B cell (primary cell): ENCODE data around the gene AP5M1. TPM values are rescaled to one million over a fixed set of nuclear protein-coding genes. Genes with fewer than 3 reads are reported as not detected.
A peak's percentile ranks its signal among the peaks of the same experiment; 100 is the strongest.

Experiments used
- ATAC-seq: fragments of 200-7000 bp; cut with Tn5 transposase; one replicate; pipeline ENCODE4 v1.10.0; 2021; ENCODE audit warnings: low read depth, mild to moderate bottlenecking, moderate number of reproducible peaks, moderate library complexity
- CTCF ChIA-PET: fragments of 350-600 bp; sonication (Branson Sonifier 250); formaldehyde crosslinking; loops from one replicate; lab custom pipeline; 2021; ENCODE audit warnings: antibody characterized with exemption, inconsistent platforms; lab: Charles Lee
- POLR2A ChIA-PET: fragments of 350-600 bp; sonication (Branson Sonifier 250); formaldehyde crosslinking; loops from one replicate; lab custom pipeline; 2021; ENCODE audit warnings: antibody characterized with exemption; lab: Charles Lee
- DNase-seq: peaks from one replicate; pipeline ENCODE4 v3.0.0; 2013
- H2AFZ ChIP-seq: 2 replicates; pipeline ENCODE4 v1.6.1; 2012; ENCODE audit warnings: mild to moderate bottlenecking, low read depth, low read length; ENCODE audit not compliant: insufficient read depth, poor library complexity, severe bottlenecking
- H3K27ac ChIP-seq, 2 donors: 1 replicate in 1 of 2; 2 replicates in 1 of 2; pipeline ENCODE4 v1.5.1; 2012 to 2013; ENCODE audit warnings: low read length in 2 of 2, mild to moderate bottlenecking in 2 of 2, moderate library complexity in 1 of 2
- H3K27me3 ChIP-seq, 4 experiments: fragments of 200-600 bp in 1 of 4; sonication (generic) in 1 of 4; replicated peaks in 1 of 4; 1 replicate in 2 of 4; 2 replicates in 2 of 4; pipeline versions ENCODE4 v1.6.1 to v1.7.0; 2013 to 2016; ENCODE audit warnings: low read length in 3 of 4, mild to moderate bottlenecking in 2 of 4, mixed read lengths in 1 of 4, moderate library complexity in 1 of 4; ENCODE audit not compliant: insufficient read depth in 4 of 4, control insufficient read depth in 3 of 4; ENCODE audit errors: control extremely low read depth in 1 of 4
- H3K36me3 ChIP-seq, 2 experiments: replicated peaks in 1 of 2; 1 replicate in 1 of 2; 2 replicates in 1 of 2; pipeline versions ENCODE4 v1.6.1 to v1.7.1; 2013; ENCODE audit warnings: low read length in 1 of 2; ENCODE audit not compliant: insufficient read depth in 2 of 2, control insufficient read depth in 1 of 2; ENCODE audit errors: control extremely low read depth in 1 of 2, extremely low read depth in 1 of 2
- H3K4me1 ChIP-seq, 2 donors: fragments of 200-600 bp in 1 of 2; sonication (generic) in 1 of 2; 1 replicate in 1 of 2; 2 replicates in 1 of 2; pipeline versions ENCODE4 v1.5.1 to v1.6.1; 2013 to 2017; ENCODE audit warnings: low read length in 2 of 2; ENCODE audit not compliant: control insufficient read depth in 2 of 2, insufficient read depth in 2 of 2
- H3K4me2 ChIP-seq: replicated peaks from 2 replicates; pipeline ENCODE3; 2012; ENCODE audit warnings: mild to moderate bottlenecking, low read depth, low read length; ENCODE audit not compliant: poor library complexity, severe bottlenecking
- H3K4me3 ChIP-seq, 5 experiments: fragments of 200-600 bp in 1 of 5; sonication (generic) in 1 of 5; 1 replicate in 3 of 5; 2 replicates in 2 of 5; pipeline versions ENCODE4 v1.5.1 to v1.7.0; 2011 to 2016; ENCODE audit warnings: low read length in 4 of 5, mild to moderate bottlenecking in 4 of 5, low read depth in 2 of 5, control low read depth in 1 of 5, moderate library complexity in 1 of 5; ENCODE audit not compliant: insufficient read depth in 1 of 5; ENCODE audit errors: control extremely low read depth in 1 of 5, extremely low read depth in 1 of 5
- H3K79me2 ChIP-seq: fragments of 200-600 bp; sonication (generic); one replicate; pipeline ENCODE4 v1.6.0; 2016; ENCODE audit warnings: low read length; ENCODE audit not compliant: control insufficient read depth, insufficient read depth
- H3K9ac ChIP-seq: fragments of 200-600 bp; sonication (generic); 2 replicates; pipeline ENCODE4 v1.6.1; 2017; ENCODE audit warnings: mild to moderate bottlenecking, low read length, moderate library complexity
- H3K9me3 ChIP-seq, 3 donors: one replicate each; pipeline versions ENCODE4 v1.6.1 to v1.7.1; 2013; ENCODE audit warnings: low read length in 2 of 3; ENCODE audit not compliant: control insufficient read depth in 2 of 3, insufficient read depth in 1 of 3; ENCODE audit errors: control extremely low read depth in 1 of 3
- H4K20me1 ChIP-seq: 2 replicates; pipeline ENCODE4 v1.6.0; 2012; ENCODE audit warnings: mild to moderate bottlenecking, low read length; ENCODE audit not compliant: insufficient read depth, control insufficient read depth, poor library complexity, severe bottlenecking
- H3K27ac Mint-ChIP-seq: one replicate; pipeline ENCODE4 v1.8.0; 2021; ENCODE audit warnings: mixed read lengths
- H3K27me3 Mint-ChIP-seq: one replicate; pipeline ENCODE4 v1.8.0; 2021; ENCODE audit warnings: mixed read lengths
- H3K4me1 Mint-ChIP-seq: one replicate; pipeline ENCODE4 v1.8.0; 2021; ENCODE audit warnings: mixed read lengths
- H3K4me3 Mint-ChIP-seq: one replicate; pipeline ENCODE4 v1.8.0; 2021; ENCODE audit warnings: mixed read lengths
- H3K9me3 Mint-ChIP-seq: one replicate; pipeline ENCODE4 v1.8.0; 2022; ENCODE audit warnings: mixed read lengths; ENCODE audit not compliant: insufficient read depth
- CTCF ChIP-seq: fragments of 200-600 bp; IDR thresholded peaks from one replicate; pipeline ENCODE4 v1.8.0; 2022; ENCODE audit warnings: antibody characterized with exemption, mild to moderate bottlenecking
- EZH2 ChIP-seq: IDR thresholded peaks from 2 replicates; pipeline ENCODE4 v1.6.1; 2012; ENCODE audit warnings: borderline replicate concordance, low read depth, mild to moderate bottlenecking, moderate library complexity, low read length; ENCODE audit not compliant: insufficient read depth, poor library complexity, severe bottlenecking
- WGBS: methylation state at CpG from one replicate; pipeline ENCODE4 v1.1.5; 2013; ENCODE audit warnings: missing lambda C conversion rate; ENCODE audit not compliant: insufficient coverage; 5-methylcytosine and 5-hydroxymethylcytosine counted together
- intact Hi-C: fragments of 100-400 bp; cut with micrococcal nuclease; formaldehyde crosslinking; loops from one replicate; pipeline ENCODE4 v1.10.0; 2022
- polyA plus RNA-seq: library from polyadenylated mRNA; depleted of rRNA; stranded (reverse); fragments of >200 nt; gene quantifications from 2 replicates; pipeline ENCODE4 v1.2.3, GENCODE V29; 2012
- total RNA-seq, 2 donors: library from RNA; stranded (reverse); fragments of 120-200 nt in 1 of 2; gene quantifications; 1 replicate in 1 of 2; 2 replicates in 1 of 2; pipeline versions ENCODE4 v1.2.3 to v1.2.4, GENCODE V29; 2013 to 2022

The AP5M1 gene
- total and polyA plus RNA-seq, 2 donors (not counting 1 experiment from before 2014, with no cell fraction given) = 14.5 to 53.6 TPM

GRCh38 chr14:57293866-57294837, 25.4 kb downstream of the AP5M1 start:
- Histone ChIP-seq H3K27me3 (no peaks in the 10 kb centered on the region), H3K9me3 (no peaks in the 10 kb centered on the region), H3K4me1 (no peaks in the 10 kb centered on the region), H3K9ac (no peak overlapping the region), H3K36me3 (peaks cover 10 to 17% of the 10 kb centered on the region in 2 experiments), H4K20me1 (no peaks in the 10 kb centered on the region), H3K4me3 (no peak overlapping the region), H3K4me2 (no peak overlapping the region), H2AFZ (no peak overlapping the region), H3K79me2 (no peaks in the 10 kb centered on the region), H3K27ac (no peak overlapping the region)
- CTCF ChIA-PET = interaction anchor here (0.8 to 3.3 kb wide), 7 partner anchors 12 to 804 kb away, joined by 3 to 18 read pairs (median 3); no protein-coding TSS in a partner anchor
- 100% methylated on average over 1 of the region's 1 CpG for WGBS
- peak; percentile 65 for TF ChIP-seq CTCF
- TF ChIP-seq EZH2 = no peak
- no peaks in the 10 kb centered on the region for H3K9me3 Mint-ChIP-seq
- H3K27me3 Mint-ChIP-seq = no peaks in the 10 kb centered on the region
- no peaks in the 10 kb centered on the region for H3K4me1 Mint-ChIP-seq
- no peak for DNase-seq
- intact Hi-C loops = loop anchor here (10.0 kb wide), 1 partner anchor 89 kb away; no protein-coding TSS in a partner anchor
- H3K27ac Mint-ChIP-seq = no peak overlapping the region
- ATAC-seq = no peak
- no peak overlapping the region for H3K4me3 Mint-ChIP-seq
- POLR2A ChIA-PET = no interaction called here

DNA sequence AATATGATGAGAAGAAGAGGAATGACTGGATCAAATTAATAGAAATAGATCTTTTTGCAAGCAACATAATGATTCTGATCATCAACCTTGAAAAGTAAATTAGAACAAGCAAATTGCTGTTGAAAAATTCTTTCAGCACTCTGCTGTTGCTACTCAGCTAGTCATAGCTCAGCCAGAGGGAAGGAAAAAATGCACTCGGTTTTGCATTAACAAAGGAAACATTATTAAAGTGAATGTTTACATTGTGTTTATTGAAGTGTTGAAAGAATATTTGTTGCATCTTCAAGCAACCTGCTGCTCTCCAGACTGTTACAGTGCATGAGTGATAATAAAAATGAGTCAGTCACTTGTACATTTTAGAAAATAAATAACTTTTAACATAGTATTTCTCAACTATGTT, 26.5 kb downstream of the AP5M1 start:
- DNase-seq = no peak
- H3K4me1 Mint-ChIP-seq = no peaks in the 10 kb centered on the region
- intact Hi-C loops = loop anchor here (10.0 kb wide), 1 partner anchor 90 kb away; no protein-coding TSS in a partner anchor

More for the DNA sequence above, 26.5 kb downstream of the AP5M1 start:
- Histone ChIP-seq H3K9ac (no peak overlapping the region), H3K9me3 (no peaks in the 10 kb centered on the region), H3K4me1 (no peaks in the 10 kb centered on the region), H3K4me2 (no peak overlapping the region), H3K36me3 (peaks cover 7 to 8% of the 10 kb centered on the region in 2 experiments), H2AFZ (no peak overlapping the region), H3K79me2 (no peaks in the 10 kb centered on the region), H4K20me1 (no peaks in the 10 kb centered on the region), H3K27ac (no peak overlapping the region), H3K27me3 (no peaks in the 10 kb centered on the region), H3K4me3 (no peak overlapping the region)
- POLR2A ChIA-PET = no interaction called here
- no peak for ATAC-seq
- Mint-ChIP-seq H3K9me3 (no peaks in the 10 kb centered on the region), H3K27ac (no peak overlapping the region), H3K4me3 (no peak overlapping the region), H3K27me3 (no peaks in the 10 kb centered on the region)
- TF ChIP-seq EZH2 (no peak), CTCF (no peak)
- no CpG with 5 or more reads among the region's 1 CpG for WGBS
- CTCF ChIA-PET = interaction anchor here (1.1 to 3.3 kb wide), 3 partner anchors 17 to 805 kb away, joined by 3 to 18 read pairs (median 3); no protein-coding TSS in a partner anchor
